NCI-H2196 treated with DMSO at 0.1 percent for 48 hours (cell line): ENCODE data around the gene MYOF.
"Not testable (repeated sequence)": the region's sequence is repeated elsewhere in the genome, so short reads cannot be mapped to it uniquely, and the experiment has no call there.

Source experiments
- DNase-seq: peaks from one replicate; lab custom pipeline; 2025; ENCODE audit not compliant: unreplicated experiment; lab: John Stamatoyannopoulos, UW

MYOF gene

GRCh38 chr10:93299606-93300287, 182.4 kb downstream of the MYOF start:
- DNase-seq: no peak

- DNase-seq: no peak
Observed at GRCh38 chr10:93299195-93299594, 182.9 kb downstream of the MYOF start.

DNA sequence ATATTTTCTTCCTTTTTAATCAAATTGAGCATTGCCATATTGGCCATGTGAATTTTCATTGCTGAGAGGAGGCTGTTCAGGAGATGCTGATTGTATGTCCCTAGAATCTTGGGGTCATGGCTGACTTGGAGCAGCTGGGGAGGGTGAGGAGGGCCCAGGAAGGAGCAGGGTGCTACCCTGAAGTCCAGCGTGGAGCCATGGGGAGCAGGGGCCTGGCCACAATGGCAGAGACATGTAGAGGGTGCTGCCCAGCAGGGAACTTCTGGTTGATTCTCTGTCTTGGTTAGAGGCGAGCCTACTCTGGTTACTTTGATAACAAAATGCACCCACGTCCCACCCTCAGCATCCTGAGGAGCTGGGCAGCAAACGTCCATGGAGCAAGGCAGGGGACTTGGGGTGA, 186.0 kb downstream of the MYOF start:
- no peak for DNase-seq

- DNase-seq: no peak
Observed at GRCh38 chr10:93293999-93294398, 188.1 kb downstream of the MYOF start.

DNA sequence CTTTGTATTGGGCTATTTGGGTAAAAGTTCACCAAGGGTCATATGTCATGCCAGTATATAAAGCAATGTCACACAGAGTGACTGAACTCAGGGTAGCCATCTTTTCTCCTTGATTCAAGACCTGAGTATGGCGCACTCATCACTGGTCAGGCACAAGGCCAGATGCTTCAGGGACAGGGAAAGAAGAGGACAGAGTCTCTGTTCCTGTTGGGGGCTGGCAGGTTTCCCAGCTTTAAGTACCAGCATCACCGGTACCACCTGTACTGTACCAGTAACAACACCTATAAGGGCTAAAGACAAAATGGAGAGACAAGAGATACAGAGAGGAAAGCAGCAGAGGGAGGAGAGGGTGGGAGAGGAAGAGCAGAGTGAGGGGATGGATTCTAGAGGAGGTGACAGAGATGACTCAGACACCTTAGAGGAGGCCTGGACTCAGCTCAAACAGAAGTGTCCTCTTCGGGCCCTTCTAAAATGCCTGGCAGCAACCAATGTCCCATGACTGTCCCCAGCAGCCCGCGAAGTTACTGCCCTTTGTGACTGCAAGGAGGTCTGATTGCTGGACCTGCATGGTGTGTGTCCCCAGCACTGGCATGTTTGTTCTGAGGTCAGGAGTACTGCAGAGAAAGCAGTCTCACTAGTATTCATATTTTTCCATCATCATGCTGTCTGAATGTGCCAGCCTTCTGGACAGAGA, 191.3 kb downstream of the MYOF start:
- DNase-seq: no peak

DNA sequence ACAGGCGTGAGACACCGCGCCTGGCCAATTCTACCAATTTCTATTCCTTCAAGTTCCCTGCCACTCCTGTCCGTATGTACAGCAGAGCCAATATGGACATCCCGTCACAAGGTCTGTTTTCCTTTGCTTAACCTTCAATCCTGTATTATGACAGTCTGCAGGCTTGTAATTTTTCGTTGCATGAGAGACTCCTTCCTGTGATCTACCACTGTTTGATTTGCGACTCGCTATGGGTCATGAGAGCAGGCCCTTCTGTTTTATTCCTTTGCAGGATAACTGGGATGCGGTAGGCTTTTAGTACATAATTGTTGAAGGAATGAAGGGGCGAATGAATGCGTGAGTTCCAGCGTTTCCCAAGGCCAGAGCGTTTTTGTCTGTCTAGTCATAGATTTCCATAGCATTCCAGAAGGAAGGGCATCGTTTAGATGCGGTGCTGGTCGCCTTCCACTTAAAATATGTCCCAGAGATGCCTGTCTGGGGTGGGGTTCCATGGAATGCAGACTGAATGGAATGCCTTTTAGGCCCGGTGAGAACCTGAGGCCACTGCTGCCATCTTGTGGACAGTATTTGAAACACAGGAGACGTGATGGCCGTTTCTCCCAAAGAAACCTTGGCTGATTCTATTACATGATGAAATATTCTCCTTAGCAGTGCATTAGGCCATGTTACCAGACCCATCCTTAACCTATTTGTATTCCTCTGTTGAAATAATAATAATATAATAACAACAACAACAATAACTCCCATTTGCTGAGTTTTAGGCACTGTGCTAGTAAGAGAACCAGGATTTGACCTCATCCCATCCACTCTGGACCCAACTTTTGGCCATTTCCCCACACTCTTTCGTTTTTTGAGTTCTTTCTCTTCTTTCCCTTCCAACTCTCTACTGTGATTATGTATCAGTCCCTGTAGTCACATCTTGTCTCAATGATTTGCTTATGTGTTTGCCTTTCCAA, 193.2 kb downstream of the MYOF start:
- no peak for DNase-seq

- DNase-seq: no peak
Observed at GRCh38 chr10:93287775-93288174, 194.4 kb downstream of the MYOF start.

- DNase-seq: not testable (repeated sequence)
Observed at GRCh38 chr10:93284246-93284645, 197.9 kb downstream of the MYOF start.

DNA sequence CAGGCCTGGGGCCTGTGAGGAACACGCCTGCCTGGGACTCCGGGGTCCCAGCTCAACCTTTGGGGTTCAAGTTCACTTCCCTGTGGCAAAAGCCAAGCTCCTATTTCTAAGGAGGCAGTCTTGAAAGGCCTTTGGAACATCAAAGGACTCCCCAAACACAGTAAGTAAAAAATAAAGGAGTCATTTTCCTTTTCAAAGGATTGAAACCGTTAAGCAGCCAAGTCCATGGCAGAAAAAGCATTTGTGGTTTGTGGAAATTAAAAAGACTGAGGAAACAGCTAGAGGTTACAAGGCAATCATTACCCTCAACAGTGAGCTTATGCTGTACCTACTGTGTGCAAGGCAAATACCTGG, 200.8 kb downstream of the MYOF start:
- no peak for DNase-seq

DNA sequence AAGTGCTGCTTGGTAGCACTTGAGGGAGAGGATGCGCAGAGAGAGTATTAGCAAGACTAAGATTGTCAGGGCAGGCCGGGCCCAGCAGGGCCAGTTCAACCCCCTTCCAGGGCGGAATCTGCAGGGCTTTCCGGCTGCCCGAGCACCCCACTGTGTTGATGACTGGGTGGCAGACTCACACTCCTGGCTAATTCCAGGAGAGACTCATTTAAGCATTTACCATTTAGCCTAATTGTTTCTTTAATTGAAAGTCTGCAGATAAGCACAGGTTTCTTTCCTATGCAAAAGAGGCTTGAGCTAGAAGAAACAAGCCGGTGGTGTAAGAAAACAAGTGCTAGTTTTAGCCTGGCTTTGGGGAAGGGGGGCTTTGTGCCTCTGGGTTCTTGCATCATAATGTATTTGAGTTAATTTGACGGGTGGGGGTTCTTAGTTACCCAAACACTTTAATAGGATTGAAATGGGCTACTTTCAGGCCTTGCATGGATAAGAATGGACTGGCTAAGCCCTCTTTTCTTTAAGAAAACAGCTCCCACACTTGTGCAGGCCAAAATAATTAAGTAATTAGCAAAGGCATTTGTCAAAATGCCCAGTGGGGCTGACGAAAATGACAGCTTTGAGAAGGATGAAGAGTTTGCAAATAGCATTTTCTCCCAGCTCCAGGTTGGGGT, 201.3 kb downstream of the MYOF start:
- DNase-seq: no peak

DNA sequence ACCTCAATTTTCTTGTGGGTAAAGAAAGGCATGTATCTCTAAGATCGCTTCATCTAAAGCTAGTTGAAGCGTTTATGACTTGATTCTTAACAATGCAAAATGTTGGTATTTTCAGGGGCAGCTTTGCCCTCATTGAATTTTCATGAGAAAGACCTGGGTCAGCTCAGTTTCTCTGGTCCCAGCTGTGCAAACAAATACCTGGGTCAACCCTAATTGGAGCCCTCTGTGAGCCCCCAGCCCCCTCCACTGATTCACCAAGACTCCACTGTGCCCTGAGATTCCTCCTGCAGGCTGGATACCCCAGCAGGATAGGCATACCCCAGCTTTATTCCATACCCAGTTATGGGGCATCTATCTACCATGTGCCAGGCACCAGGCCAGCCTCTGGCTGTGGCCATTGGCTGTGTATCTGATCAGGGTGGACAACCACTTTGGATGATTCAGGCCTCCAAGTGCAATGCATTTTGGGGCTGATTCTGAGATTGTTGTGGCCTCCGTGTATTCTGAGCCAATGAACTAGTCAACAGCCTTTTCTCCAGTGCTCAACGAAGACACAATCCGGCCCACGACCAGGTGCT, 201.9 kb downstream of the MYOF start:
- DNase-seq: no peak

DNA sequence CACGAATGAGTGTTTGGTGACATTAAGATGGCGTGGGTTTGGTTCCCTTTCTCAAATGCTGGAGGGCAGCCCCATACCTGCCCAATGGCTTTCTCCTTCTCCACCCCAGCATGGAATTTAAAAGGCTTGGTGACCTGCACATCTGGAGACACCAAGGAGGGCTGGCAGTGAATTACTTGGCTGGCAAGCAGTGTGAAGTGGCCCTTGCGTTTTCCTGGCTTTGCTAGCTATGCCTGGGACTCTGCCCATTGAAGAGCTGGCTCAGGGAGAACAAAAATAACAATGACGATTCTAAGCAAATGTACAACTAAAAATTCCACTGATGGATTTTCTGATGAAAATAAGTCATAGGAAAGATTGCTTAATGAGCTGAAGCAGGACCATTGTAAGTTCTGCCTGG, 204.8 kb downstream of the MYOF start:
- no peak for DNase-seq

GRCh38 chr10:93274419-93274818, 207.7 kb downstream of the MYOF start:
- DNase-seq: no peak

GRCh38 chr10:93272884-93273675, 209.1 kb downstream of the MYOF start:
- DNase-seq: no peak

DNA sequence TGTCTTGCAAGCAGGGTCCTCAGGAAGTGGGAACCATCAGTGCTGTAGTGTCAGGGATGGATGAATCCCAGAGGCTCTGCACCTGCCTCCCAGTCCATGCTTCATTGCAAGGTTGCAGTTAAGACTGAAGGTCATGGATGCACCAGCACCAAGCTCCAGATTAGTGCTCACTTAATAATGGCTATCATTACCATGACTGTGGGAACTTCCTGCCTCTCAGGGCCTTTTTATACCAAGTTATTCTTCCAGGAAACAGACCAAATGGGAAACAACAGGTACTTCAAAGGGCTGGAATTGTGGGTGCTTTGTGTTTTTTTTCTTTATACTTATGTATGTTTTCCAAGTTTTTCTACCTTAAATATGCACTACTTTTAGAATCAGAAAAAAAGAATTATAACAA, 210.8 kb downstream of the MYOF start:
- DNase-seq: no peak

DNA sequence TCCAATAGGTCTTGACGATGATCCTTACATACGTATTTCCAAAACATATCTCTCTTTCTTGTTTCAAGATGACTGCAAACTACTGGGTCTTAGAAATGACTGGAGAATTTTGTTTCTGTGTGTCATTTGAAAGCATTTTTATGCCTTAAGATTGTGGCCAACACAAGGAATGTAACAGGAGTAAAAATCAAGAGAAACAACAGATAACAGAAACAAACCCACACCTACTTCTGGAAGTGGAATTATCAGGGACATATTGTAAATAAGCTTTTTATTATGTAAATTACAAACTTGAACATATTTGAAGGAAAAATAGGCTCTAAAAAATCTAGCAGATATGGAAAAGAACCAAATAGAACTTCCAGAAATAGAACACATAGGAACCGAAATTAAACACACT, 212.9 kb downstream of the MYOF start:
- DNase-seq: no peak

GRCh38 chr10:93268021-93268420, 214.1 kb downstream of the MYOF start:
- DNase-seq: no peak

DNA sequence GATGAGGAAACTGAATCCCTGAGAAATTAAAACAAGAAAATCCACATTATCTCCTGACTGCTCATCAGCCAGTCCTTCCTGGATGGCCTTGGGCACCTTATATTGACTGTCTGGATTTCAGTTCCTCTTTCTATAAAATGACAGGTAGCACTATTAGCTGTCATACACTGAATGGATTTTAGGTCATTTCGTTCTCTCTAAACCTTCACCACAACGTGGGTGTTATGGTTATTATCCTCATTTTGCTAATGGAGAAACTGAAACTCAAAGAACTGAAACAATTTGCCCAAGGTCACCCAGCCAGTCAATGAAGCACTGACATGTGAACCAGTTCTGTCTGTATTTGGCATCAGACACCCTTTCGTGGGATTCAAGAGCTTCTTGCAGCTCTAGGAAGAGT, 214.6 kb downstream of the MYOF start:
- no peak for DNase-seq

DNA sequence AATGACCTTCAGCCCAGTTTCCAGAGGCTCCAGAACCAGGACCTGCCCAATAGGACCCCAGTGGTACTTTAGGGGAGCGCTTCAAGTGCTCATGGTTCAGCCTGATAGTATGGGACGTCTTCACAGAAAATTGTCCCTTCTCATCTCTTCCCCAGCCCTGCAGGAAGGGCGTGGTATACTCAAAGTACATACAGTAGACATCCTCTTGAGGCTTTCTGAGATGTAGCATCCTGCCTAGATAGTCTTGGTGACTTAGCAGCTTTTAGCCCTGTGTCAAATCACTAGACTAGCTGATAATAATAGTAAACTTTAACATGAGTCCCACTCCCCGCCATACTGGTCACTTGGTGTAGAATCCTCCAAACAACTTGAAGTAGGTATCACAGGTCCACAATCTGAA, 215.3 kb downstream of the MYOF start:
- DNase-seq: no peak

- no peak for DNase-seq
Observed at GRCh38 chr10:93261961-93262610, 220.0 kb downstream of the MYOF start.
